Fibroblast of skin of right quadriceps (primary cell): ENCODE measurements around the gene FILIP1.
A peak's percentile ranks its signal among the peaks of the same experiment; 100 is the strongest.

ENCODE experiments used
- DNase-seq: peaks from one replicate; pipeline ENCODE4 v3.0.0-alpha.2; 2013

FILIP1 gene

DNA sequence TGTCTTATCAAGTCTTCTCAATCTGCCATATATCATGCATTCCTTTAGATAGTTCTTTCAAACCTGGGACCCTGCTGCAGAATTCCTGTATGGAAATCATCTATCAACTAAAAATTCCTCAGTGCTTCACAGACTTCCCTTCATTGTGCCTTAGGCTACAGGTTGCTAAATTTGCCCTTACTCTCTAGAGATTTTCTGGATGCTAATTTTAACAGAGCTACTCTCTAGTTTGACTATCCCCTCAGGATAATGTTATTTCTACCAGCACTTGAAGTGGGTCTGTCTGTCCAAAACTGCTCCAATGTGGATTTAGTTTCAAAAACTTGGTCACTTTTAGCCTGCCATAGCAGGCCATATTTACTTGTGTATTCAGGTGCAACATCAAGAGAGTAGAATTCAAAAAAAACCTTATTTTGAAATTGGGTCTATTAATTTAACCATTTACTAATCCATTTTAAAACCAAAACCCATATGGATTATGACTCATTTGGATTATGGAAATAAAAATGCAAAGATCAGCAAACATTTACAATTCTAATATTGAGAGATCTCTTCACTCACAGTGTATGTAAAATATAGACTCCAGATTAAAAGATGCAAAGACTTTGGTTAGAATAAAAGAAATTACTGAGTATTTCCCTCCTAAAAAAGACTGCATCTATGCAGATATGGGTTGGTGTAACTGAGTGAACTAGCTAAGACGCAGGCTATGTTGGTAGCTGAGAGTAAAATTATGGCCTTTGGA is 236.1 kb downstream of the FILIP1 start:
- DNase-seq: no peak

DNA sequence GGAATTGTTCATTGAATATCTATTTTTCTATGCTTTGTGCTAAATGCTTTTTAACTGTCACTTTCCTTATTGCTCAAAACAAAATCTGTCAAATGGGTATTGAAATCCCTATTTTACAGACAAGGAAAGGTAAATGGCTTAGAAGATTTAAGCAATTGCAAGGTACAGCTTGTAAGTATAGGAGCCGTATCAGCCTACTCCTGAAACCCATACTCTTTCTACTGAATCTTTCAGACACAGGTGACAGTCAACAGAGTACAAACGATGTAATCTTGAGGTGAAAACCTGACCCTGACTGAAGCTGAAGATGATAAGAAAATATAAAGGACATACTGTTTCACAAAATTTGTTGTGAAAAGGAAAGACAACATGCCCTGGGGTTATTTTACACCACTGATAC is 243.0 kb downstream of the FILIP1 start:
- no peak for DNase-seq

DNA sequence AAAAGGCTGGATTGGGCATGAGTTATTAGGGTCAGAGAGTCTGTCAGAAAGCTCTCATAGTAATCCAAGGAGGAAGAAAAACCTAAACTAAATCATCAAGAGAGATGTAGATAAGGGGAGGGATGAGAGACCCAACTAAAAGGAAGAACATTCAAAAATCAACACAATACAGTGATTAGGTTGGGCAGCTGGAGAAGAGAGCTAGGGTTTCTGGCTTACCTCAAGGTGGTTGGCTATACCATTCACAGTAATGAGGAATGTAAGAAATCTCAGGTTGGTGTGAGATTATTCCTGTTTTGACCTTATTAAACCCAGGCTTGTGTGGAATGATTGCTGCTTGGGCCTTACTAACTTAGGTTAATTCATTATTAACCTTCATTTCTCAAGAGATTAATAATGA is 243.8 kb downstream of the FILIP1 start:
- no peak for DNase-seq

DNA sequence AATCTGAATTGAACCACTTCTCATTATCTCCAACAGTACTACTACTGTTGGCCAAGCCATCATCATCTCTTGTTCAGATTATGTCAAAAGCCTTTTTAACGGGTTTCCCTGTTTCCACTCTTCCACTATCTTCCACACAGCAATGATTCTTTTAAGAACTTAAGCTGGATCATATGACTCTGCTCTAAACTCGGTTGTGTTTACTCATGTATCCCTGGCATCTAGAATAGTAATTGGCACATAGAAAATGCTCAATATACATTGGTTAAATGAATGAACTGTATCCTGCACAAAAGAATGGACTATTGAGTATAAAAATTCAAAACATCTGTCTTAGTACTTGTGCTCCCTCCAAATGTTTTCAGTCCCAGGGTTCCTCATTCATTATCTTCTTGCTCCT is 247.2 kb downstream of the FILIP1 start:
- DNase-seq: no peak

DNA sequence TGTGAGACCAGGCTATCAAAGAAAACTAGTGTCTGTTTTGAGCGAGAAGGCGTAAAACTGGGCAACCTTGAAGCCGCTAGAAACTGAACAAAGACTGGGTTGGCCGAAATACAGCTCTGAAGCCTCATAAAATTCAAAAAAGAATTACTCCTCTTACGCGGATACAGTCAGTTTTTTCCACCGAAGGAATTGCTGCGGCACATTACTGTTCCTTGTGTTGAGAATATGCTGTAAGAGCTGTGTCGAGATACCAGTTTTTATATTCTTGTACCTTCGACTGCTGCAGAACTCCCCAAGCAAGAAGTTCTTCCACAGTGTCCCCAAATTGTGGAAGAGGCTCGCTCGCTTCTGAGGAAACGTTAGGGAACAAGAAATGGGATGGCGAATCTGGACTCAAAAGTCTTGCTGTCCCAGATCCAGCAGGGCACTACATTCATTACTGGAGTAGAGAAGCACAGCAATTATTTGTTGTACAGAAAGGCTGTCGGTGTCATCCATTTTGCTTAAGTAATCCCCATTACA is 249.5 kb downstream of the FILIP1 start:
- no peak for DNase-seq

DNA sequence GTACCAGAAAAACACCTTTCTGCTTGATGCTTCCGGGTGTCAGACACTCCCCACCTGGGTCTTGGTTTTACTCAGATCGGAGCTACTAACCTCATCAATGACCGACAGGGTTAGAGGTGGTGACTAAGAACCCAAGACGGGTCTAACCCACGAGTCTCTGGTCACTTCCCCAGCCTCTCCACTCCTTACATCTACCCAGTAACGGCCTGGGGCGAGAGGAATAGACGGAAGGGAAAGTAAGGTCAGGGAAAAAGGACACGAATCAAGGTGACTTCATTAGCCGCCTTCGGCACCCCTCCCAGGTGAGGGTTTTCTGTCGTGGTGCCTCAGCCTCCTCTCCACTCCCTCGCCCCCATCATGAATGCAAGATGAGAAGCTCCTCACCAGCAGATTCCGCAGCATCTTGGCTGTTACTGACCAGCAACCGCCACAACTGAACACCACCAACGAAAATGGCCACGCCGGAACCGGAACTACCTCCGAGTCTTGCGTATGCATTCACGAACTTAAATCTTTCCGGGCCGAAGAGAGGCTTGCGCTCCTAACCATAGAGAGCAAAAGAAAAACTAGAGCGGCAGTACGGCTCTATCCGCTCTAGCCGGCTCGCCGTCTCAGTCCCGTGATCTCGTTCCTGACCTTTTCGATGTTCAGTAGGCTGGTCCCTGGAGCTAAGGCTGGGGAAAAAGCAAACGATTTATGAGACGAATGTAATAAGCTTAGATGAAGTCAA is 250.1 kb downstream of the FILIP1 start, which contains the start of gene COX7A2:
Gene COX7A2, minus strand, starts transcription at position 469 of the 730 bp plus-strand sequence. Its CDS starts 67 bp downstream, at position 402.
- DNase-seq: peak; percentile 97
